ENCODE measurements around the gene ZNF132.

GRCh38 chr19:58409010-58409790 is 30.8 kb downstream of the ZNF132 start:
- TF ChIP-seq ZNF19 (tag by site-specific recombination; IDR thresholded peaks at IDR 0.05; ENCODE audit: low read depth) (0 out of 2 replicates have a peak, but pooled peaks have one; percentile 10), ZNF707 (tag by site-specific recombination; IDR thresholded peaks at IDR 0.05) (no peak), CTCF (tag by site-specific recombination; IDR thresholded peaks at IDR 0.05) (peak; percentile 44), ZNF629 (tag by site-specific recombination; IDR thresholded peaks at IDR 0.05) (no peak), ZNF155 (tag by site-specific recombination; IDR thresholded peaks at IDR 0.05) (no peak)
